Kidney (tissue), 14 donors: ENCODE measurements around the gene ACSL4. TPM values are rescaled to one million over a fixed set of nuclear protein-coding genes. Genes with fewer than 3 reads are reported as not detected.
A peak's percentile ranks its signal among the peaks of the same experiment; 100 is the strongest.

Source experiments
- DNase-seq, 5 donors: peaks; one replicate each; pipeline ENCODE4 v3.0.0-alpha.2; 2013 to 2020
- FAIRE-seq: peaks from 2 replicates; lab custom pipeline; 2012; peaks lifted over from hg19 to GRCh38; lab: Jason Lieb, UNC
- H3K27ac ChIP-seq, 2 donors: one replicate each; pipeline ENCODE4 v1.7.0; 2013; ENCODE audit warnings: low read depth in 2 of 2, low read length in 2 of 2, inconsistent platforms in 1 of 2
- H3K27me3 ChIP-seq: one replicate; pipeline ENCODE4 v1.7.1; 2013; ENCODE audit warnings: low read length, inconsistent platforms; ENCODE audit not compliant: control insufficient read depth, insufficient read depth
- H3K36me3 ChIP-seq, 3 donors: one replicate each; pipeline versions ENCODE4 v1.7.0 to v1.7.1; 2013; ENCODE audit warnings: low read length in 3 of 3, control low read depth in 1 of 3, inconsistent platforms in 1 of 3; ENCODE audit not compliant: insufficient read depth in 3 of 3, control insufficient read depth in 2 of 3
- H3K4me1 ChIP-seq, 3 donors: one replicate each; pipeline versions ENCODE4 v1.7.0 to v1.7.1; 2013; ENCODE audit warnings: low read length in 3 of 3, inconsistent platforms in 1 of 3, low read depth in 1 of 3; ENCODE audit not compliant: control insufficient read depth in 2 of 3, insufficient read depth in 2 of 3
- H3K4me3 ChIP-seq, 3 donors: one replicate each; pipeline versions ENCODE4 v1.7.0 to v1.8.1; 2013; ENCODE audit warnings: low read length in 3 of 3, control low read depth in 1 of 3, inconsistent platforms in 1 of 3
- H3K9ac ChIP-seq, 3 donors: one replicate each; pipeline versions ENCODE4 v1.7.0 to v1.7.1; 2013; ENCODE audit warnings: low read length in 3 of 3, control low read depth in 1 of 3, inconsistent platforms in 1 of 3
- H3K9me3 ChIP-seq, 3 donors: one replicate each; pipeline versions ENCODE4 v1.7.0 to v1.7.1; 2013; ENCODE audit warnings: low read length in 3 of 3, control low read depth in 1 of 3, inconsistent platforms in 1 of 3; ENCODE audit not compliant: control insufficient read depth in 2 of 3, insufficient read depth in 1 of 3
- intact Hi-C: fragments of 100-400 bp; cut with DNase I; formaldehyde crosslinking; loops from one replicate; pipeline ENCODE4 v1.11.1; 2022
- polyA plus RNA-seq: library from polyadenylated mRNA; stranded (reverse); fragments of 350-450 nt; fragmentation: Illumina TruSeq; extraction: RNeasy Lipid Tissue Mini Kit (QIAGEN cat#74804); gene quantifications from one replicate; pipeline ENCODE4 v1.2.3, GENCODE V29; 2014; ENCODE audit warnings: low read depth, low replicate concordance; ENCODE audit not compliant: insufficient read depth
- total RNA-seq: library from RNA; stranded (reverse); fragmentation: NEBNext Ultra II Directional; extraction: Animal tissue kit (Norgen Biotek cat#: 25700); gene quantifications from one replicate; pipeline ENCODE4 v1.2.1, GENCODE V29; 2021
- TF ChIP-seq, protein P1 (sequence below): IDR thresholded peaks from 3 replicates; pipeline ENCODE4 v1.5.1; 2012; ENCODE audit warnings: mild to moderate bottlenecking, moderate library complexity, borderline replicate concordance; ENCODE audit not compliant: insufficient read depth; ENCODE audit errors: extremely low read depth
- donor health status: control.
- donor health status: control.
- donor health status: control.
- donor health status: control.
- donor health status: control.
- donor health status: DM: yes; HTN: yes; CAD: no.
- donor health status: Normal renal cell carcinoma (clear cell type).

ACSL4 gene
- total and polyA plus RNA-seq, 2 donors from 2014 or later: 34.0 to 205 TPM

DNA sequence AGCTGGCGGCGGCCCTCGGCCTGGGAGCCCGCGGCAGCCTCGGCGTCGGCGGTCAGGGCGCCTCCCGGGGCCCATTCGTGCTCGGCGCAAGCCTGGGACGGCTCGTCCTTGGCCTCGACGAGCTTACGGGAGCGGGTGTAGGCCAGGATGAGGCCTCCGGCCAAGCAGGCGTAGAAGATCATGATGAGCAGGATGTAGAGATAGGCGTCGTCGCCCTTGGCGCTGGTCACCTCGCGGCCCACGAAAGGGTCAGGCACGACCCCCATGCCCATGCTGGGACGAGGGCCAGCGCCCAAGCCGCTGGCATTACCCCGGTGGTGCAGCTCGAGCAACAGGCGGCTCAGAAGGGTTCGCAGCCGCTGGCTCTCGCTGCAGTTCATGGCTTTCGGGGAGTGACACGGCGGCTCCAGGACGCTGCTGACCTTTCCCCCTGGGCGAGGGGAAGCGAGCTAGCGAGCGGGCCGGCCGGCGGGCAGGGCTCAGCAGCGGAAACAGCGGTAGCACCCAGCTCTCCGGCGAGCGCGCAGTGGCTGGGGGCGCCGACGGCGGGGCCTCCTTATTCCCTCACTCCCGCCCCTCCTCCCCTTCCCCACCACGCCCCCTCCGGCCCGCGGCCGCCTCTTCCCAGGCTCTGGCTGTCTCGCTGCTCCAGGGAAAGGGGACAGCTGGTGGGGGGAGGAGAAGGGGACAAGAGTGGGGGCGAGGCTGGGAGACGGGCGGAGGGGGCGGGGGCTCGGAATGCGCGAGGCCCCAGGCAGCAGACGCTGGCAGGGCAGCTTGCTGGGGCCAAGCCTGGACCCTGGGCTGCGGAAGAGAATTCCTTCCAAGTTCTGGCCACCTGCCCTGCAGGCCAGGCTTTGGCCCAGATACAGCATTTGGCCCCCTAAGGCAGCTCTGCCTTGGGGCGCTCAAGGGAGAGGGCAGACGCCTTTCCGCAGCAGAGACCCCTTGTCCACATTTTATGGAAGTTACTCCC is 108.1 kb downstream of the ACSL4 start, which contains the start of gene KCNE5:
KCNE5 (minus strand) TSS at position 532 of the 976 bp plus-strand sequence; CDS start at position 380, 152 bp downstream.
- H3K4me1 ChIP-seq: no peaks in the 10 kb centered on the region
- H3K9ac ChIP-seq: no peak within 1 kb of the TSS
- no peak within 1 kb of the TSS for H3K27ac ChIP-seq
- TF ChIP-seq, protein P1, sequence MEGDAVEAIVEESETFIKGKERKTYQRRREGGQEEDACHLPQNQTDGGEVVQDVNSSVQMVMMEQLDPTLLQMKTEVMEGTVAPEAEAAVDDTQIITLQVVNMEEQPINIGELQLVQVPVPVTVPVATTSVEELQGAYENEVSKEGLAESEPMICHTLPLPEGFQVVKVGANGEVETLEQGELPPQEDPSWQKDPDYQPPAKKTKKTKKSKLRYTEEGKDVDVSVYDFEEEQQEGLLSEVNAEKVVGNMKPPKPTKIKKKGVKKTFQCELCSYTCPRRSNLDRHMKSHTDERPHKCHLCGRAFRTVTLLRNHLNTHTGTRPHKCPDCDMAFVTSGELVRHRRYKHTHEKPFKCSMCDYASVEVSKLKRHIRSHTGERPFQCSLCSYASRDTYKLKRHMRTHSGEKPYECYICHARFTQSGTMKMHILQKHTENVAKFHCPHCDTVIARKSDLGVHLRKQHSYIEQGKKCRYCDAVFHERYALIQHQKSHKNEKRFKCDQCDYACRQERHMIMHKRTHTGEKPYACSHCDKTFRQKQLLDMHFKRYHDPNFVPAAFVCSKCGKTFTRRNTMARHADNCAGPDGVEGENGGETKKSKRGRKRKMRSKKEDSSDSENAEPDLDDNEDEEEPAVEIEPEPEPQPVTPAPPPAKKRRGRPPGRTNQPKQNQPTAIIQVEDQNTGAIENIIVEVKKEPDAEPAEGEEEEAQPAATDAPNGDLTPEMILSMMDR: no peak
- no peaks in the 10 kb centered on the region for H3K9me3 ChIP-seq
- no peaks in the 10 kb centered on the region for H3K27me3 ChIP-seq
- intact Hi-C loops: no loop called here
- FAIRE-seq (no peak), DNase-seq (peak; percentile 66 to 84 (median 75))
- no peaks in the 10 kb centered on the region for H3K36me3 ChIP-seq
- H3K4me3 ChIP-seq: no peak within 1 kb of the TSS

DNA sequence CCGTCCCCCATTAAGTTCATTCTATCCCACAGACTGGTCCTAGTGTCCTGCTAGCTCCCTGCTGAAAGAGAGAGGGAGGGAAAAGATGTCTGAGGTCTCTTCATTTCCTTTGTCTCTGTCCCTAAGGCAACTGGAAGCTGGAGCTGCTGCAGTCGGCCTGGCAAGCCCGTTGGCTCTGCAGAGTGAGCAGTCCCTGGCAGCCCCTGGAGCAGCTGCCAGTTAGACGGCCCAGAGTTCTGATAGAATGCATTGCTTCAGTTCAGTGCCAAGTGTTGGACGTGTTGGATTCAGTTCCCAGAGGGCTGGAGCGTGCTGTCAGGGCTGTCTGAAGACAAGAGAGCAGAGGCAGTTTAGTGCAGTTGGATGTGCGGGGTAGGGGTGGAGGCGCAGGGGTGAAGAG is 109.1 kb downstream of the ACSL4 start:
- Histone ChIP-seq H3K27ac (no peak overlapping the region), H3K9ac (no peak overlapping the region), H3K27me3 (no peaks in the 10 kb centered on the region), H3K4me1 (no peaks in the 10 kb centered on the region), H3K4me3 (no peak overlapping the region), H3K9me3 (no peaks in the 10 kb centered on the region), H3K36me3 (no peaks in the 10 kb centered on the region)
- FAIRE-seq (no peak), DNase-seq (peak in 2 of 5 donors; percentile 3 to 35)
- intact Hi-C loops: no loop called here
- TF ChIP-seq, protein P1: no peak

DNA sequence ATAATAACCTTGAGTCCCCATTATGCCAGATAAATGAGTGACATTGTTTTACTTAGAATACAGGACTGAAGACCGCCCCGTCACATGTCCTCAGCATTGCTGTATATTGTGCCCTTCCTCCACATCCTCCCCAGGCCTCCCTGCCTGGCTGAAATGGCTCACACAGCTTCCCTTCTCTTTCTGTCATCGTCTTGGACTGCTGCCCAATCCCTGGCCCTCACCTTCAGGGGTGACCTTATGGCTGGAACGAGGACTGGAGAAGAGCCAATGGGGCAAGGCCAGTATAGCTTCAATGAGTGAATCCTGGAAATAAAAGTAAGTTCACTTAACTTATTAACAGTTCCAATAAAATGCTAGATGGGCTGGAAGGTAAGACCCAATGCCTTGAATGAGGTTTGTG is 110.8 kb downstream of the ACSL4 start:
- no peak overlapping the region for H3K9ac ChIP-seq
- FAIRE-seq (no peak), DNase-seq (no peak)
- no peak overlapping the region for H3K27ac ChIP-seq
- H3K27me3 ChIP-seq: no peaks in the 10 kb centered on the region
- no peaks in the 10 kb centered on the region for H3K9me3 ChIP-seq
- no peaks in the 10 kb centered on the region for H3K4me1 ChIP-seq
- H3K36me3 ChIP-seq: no peaks in the 10 kb centered on the region
- H3K4me3 ChIP-seq: no peak overlapping the region
- intact Hi-C loops: no loop called here
- TF ChIP-seq, protein P1: no peak
